Measurements from ENCODE around the gene NLRP8. TPM values are rescaled to one million over a fixed set of nuclear protein-coding genes. Genes with fewer than 3 reads are reported as not detected.
"Not testable (repeated sequence)": the region's sequence is repeated elsewhere in the genome, so short reads cannot be mapped to it uniquely, and the experiment has no call there.

The NLRP8 gene
- total RNA-seq, 1 donor from 2014 or later = not detected

- Mint-ChIP-seq H3K4me3 (no peak overlapping the region), H3K27ac (no peak overlapping the region), H3K27me3 (no peaks in the 10 kb centered on the region), H3K4me1 (no peaks in the 10 kb centered on the region), H3K9me3 (peaks cover 15% of the 10 kb centered on the region), H3K36me3 (ENCODE audit: low read depth) (no peaks in the 10 kb centered on the region)
- ATAC-seq (ENCODE audit: low read depth) (no peak), DNase-seq (no peak)
- intact Hi-C loops (cut with micrococcal nuclease) = no loop called here
- POLR2A ChIA-PET = no interaction called here
- CTCF ChIA-PET = no interaction called here
- no peak for TF ChIP-seq CTCF (IDR thresholded peaks at IDR 0.05)
Observed at GRCh38 chr19:55993492-55993891, 45.9 kb downstream of the NLRP8 start.

DNA sequence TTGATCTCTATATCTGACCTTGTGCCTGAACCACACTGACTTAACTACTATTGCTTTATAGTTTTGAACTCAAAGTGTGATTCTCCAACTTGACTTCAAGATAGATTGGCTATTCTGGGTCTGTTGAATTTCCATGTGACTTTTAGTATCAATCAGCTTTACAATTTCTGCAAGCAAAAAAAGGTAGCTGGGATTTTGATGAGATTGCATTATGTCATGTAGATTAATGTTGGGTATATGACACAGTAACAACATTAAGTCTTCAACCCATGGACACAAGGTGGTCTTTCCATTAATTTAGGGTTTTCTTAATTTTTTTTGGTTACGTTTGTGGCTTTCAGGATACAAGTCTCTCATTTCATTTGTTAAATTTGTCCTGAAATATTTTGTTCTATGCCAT is 67.1 kb downstream of the NLRP8 start:
- TF ChIP-seq CTCF (IDR thresholded peaks at IDR 0.05) = no peak
- no peak overlapping the region for H3K4me3 Mint-ChIP-seq
- no peak for DNase-seq
- CTCF ChIA-PET = no interaction called here
- intact Hi-C loops (cut with micrococcal nuclease) = no loop called here
- no peak overlapping the region for H3K27ac Mint-ChIP-seq
- peaks cover 2% of the 10 kb centered on the region for H3K9me3 Mint-ChIP-seq
- no peaks in the 10 kb centered on the region for H3K27me3 Mint-ChIP-seq
- POLR2A ChIA-PET = no interaction called here
- H3K4me1 Mint-ChIP-seq = no peaks in the 10 kb centered on the region
- no peaks in the 10 kb centered on the region for H3K36me3 Mint-ChIP-seq (ENCODE audit: low read depth)
- no peak for ATAC-seq (ENCODE audit: low read depth)

DNA sequence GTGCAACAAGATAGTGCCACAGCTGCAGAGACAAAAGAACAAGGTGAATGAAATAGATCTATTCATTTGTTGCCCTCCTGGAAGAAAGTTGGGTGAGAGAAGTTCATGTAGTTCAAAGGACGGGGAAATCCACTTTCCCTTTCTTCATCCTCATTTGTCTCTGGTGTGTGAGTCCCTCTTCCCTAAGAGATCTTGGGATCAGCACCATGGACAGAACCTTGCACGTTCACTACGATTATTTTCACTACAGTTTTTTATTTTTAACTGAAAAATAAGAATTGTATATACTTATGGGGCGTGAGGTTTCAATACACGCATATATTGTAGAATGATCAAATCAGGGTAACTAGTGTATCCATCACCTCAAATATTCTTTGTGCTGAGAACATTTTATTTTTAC is 68.1 kb downstream of the NLRP8 start:
- Mint-ChIP-seq H3K4me1 (no peaks in the 10 kb centered on the region), H3K27ac (no peak overlapping the region), H3K27me3 (no peaks in the 10 kb centered on the region), H3K9me3 (peaks cover 2% of the 10 kb centered on the region), H3K36me3 (ENCODE audit: low read depth) (no peaks in the 10 kb centered on the region), H3K4me3 (no peak overlapping the region)
- no peak for ATAC-seq (ENCODE audit: low read depth)
- CTCF ChIA-PET = no interaction called here
- DNase-seq = no peak
- TF ChIP-seq CTCF (IDR thresholded peaks at IDR 0.05) = no peak
- POLR2A ChIA-PET = no interaction called here
- intact Hi-C loops (cut with micrococcal nuclease) = no loop called here

DNA sequence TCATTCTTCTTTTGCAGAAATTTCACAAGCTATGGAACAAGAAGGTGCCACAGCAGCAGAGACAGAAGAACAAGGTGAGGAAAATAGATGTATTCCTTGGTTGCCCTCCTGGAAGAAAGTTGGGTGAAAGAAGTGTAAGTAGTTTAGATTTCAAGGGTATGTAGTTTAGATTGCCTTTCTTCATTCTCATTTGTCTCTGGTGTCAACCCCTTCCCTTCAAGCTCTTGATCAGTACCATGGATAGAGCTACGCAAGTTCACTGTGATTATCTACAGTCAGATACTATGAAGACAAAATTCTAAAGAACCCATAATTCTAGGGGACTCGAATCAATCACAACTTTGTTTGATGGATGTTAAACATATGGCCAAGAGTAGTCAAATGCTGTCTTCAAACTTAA is 71.7 kb downstream of the NLRP8 start:
- POLR2A ChIA-PET; H3K9me3 Mint-ChIP-seq; H3K4me1 Mint-ChIP-seq; H3K36me3 Mint-ChIP-seq (ENCODE audit: low read depth); intact Hi-C loops (cut with micrococcal nuclease); DNase-seq; H3K27ac Mint-ChIP-seq; ATAC-seq (ENCODE audit: low read depth); H3K27me3 Mint-ChIP-seq; H3K4me3 Mint-ChIP-seq; CTCF ChIA-PET: not testable (repeated sequence)

GRCh38 chr19:56020355-56020975 is 72.8 kb downstream of the NLRP8 start:
- POLR2A ChIA-PET; ATAC-seq (ENCODE audit: low read depth); H3K9me3 Mint-ChIP-seq; CTCF ChIA-PET; H3K4me1 Mint-ChIP-seq; H3K36me3 Mint-ChIP-seq (ENCODE audit: low read depth); H3K4me3 Mint-ChIP-seq; intact Hi-C loops (cut with micrococcal nuclease); DNase-seq; H3K27me3 Mint-ChIP-seq; H3K27ac Mint-ChIP-seq: not testable (repeated sequence)

GRCh38 chr19:56026769-56027168 is 79.1 kb downstream of the NLRP8 start:
- no peak for ATAC-seq (ENCODE audit: low read depth)
- Mint-ChIP-seq H3K4me1 (no peaks in the 10 kb centered on the region), H3K27ac (no peak overlapping the region), H3K36me3 (ENCODE audit: low read depth) (no peaks in the 10 kb centered on the region), H3K4me3 (no peak overlapping the region), H3K27me3 (peaks cover 2% of the 10 kb centered on the region), H3K9me3 (peaks cover 2% of the 10 kb centered on the region)
- no peak for DNase-seq
- no peak for TF ChIP-seq CTCF (IDR thresholded peaks at IDR 0.05)
- intact Hi-C loops (cut with micrococcal nuclease) = no loop called here
- CTCF ChIA-PET = no interaction called here
- POLR2A ChIA-PET = no interaction called here

Other genes with a start within 250 kb of the NLRP8 start
- gene NLRP9, start 209.4 kb upstream of the NLRP8 start, total RNA-seq = not detected in 2 replicates
- gene RFPL4A, start 188.7 kb upstream of the NLRP8 start, total RNA-seq = not detected in 2 replicates
- not detected in 2 replicates for gene RFPL4AL1, start 178.7 kb upstream of the NLRP8 start, total RNA-seq
- 0.16 and 0.17 TPM in 2 replicates for gene NLRP11, start 115.8 kb upstream of the NLRP8 start, total RNA-seq
- 0.31 and 0.34 TPM in 2 replicates for gene NLRP4, start 111.3 kb upstream of the NLRP8 start, total RNA-seq
- not detected in 2 replicates for gene NLRP13, start 15.5 kb upstream of the NLRP8 start, total RNA-seq
- gene NLRP5, start 38.9 kb downstream of the NLRP8 start, total RNA-seq = not detected in 2 replicates
- gene ZNF787, start 173.5 kb downstream of the NLRP8 start, total RNA-seq = 40.8 and 42.3 TPM in 2 replicates
- gene ZNF444, start 193.5 kb downstream of the NLRP8 start, total RNA-seq = 28.1 and 32.1 TPM in 2 replicates
- gene GALP, start 228.2 kb downstream of the NLRP8 start, total RNA-seq = not detected in 2 replicates
- gene ZSCAN5B, start 250.0 kb downstream of the NLRP8 start, total RNA-seq = not detected in 2 replicates